GM12873 (cell line): ENCODE results near the gene ADGRD1.

Experiments
- TF ChIP-seq, protein P1 (sequence below): IDR thresholded peaks from 2 replicates; pipeline ENCODE4 v1.5.1; 2012; ENCODE audit warnings: low read depth, mild to moderate bottlenecking, moderate library complexity, low read length, control low read depth; ENCODE audit not compliant: insufficient read depth; ENCODE audit errors: missing control alignments

The ADGRD1 gene

DNA sequence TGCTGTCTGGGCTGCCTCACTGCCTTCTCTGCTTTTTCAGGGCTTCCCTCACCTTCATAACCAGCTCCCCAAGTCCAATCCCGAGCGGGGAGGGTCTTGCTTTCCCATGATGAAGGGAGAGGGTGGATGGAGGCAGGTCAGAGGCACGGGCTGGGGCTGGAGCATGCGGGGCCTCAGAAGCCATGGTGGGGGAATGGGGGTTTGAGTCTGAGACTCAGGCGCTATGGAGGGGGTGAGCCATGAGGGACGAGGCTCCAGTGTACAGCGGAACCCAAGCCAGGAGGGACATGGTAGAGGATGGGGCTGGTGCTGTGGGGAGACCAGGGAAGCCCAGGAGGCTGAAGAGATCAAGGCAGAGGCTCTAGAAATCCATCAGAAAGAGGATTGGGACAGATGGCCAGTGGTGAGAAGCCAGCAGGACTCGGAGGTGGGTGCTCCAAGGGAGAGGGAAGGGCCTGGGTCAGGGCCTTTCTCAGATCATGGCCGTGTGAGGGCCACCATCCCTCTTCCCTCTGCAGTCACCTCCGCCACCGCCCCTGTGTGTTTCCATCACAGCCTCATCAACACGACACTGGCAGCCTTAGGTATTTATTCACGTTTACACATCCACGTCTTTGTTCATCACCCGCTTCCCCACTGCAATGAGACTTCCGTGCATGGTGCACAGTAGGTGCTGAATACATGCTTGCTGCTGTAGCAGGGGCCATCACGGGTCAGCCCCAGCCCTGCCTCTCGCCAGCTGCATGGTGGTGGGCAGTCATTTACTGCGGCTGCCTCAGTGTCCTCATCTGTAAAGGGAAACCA, 144.7 kb downstream of the ADGRD1 start:
- TF ChIP-seq, protein P1, sequence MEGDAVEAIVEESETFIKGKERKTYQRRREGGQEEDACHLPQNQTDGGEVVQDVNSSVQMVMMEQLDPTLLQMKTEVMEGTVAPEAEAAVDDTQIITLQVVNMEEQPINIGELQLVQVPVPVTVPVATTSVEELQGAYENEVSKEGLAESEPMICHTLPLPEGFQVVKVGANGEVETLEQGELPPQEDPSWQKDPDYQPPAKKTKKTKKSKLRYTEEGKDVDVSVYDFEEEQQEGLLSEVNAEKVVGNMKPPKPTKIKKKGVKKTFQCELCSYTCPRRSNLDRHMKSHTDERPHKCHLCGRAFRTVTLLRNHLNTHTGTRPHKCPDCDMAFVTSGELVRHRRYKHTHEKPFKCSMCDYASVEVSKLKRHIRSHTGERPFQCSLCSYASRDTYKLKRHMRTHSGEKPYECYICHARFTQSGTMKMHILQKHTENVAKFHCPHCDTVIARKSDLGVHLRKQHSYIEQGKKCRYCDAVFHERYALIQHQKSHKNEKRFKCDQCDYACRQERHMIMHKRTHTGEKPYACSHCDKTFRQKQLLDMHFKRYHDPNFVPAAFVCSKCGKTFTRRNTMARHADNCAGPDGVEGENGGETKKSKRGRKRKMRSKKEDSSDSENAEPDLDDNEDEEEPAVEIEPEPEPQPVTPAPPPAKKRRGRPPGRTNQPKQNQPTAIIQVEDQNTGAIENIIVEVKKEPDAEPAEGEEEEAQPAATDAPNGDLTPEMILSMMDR, result no peak

GRCh38 chr12:131100031-131100674, 146.4 kb downstream of the ADGRD1 start:
- TF ChIP-seq, protein P1, result no peak

- TF ChIP-seq, protein P1, result no peak
Measured at GRCh38 chr12:131101006-131101405, 147.3 kb downstream of the ADGRD1 start.

DNA sequence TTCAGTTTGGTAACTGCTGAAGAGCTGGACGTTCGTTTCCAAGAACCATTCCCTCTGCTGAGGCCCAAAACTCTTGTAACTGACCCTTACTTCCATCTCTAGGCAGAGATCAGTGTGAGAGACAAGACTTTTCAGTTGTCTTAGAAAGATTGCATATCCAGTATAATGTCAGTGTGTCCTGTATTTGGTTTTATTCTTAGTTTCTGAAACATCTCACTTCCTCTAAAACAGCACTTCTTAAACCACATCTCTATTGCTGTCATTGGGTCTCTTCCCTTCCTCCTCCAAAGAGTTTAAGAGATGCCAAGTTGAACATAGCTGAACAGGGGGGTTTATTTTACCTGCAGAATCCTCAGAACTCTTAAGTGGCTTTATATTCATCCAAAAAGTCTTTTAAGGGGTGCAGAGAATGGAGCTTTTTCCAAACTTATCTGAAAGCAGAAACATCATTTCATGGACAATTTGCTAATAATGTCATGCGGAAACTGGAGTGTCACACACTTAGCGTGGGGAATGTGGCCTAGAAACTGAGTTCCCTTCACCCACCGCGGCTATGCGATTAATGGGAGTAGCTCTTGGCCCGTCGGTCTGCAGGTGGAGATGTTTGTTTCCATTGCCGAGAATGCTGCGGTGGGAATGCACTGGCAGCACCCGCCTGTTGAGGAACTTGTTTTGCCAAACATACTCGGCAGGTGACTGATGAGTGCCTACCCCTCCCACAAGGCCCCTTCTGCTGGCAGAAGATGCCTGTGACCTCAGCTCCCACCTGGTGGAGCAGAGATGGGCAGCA, 148.2 kb downstream of the ADGRD1 start:
- TF ChIP-seq, protein P1, result no peak

DNA sequence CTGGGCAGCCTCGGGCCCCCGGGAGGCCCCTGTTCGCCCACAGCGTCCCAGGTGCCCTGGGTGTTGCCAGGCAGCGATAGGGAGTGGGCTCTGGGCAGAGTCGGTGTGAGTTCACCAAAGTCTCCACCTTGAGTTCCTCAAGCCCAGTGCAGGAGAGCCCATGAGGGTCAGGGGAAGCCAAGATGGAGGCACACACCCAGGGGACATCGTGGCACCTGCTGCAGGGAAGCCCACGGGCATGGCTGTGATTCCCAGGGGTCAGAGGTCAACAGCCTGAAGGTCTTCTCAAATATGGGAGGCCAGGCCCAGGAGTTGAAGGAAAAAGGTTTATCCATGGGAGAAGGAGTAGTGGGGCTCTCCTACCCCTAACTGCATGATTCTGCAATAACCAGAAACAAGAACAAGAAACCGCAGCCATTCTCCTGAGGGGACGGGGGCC, 148.8 kb downstream of the ADGRD1 start:
- TF ChIP-seq, protein P1, result no peak

GRCh38 chr12:131102991-131103668, 149.4 kb downstream of the ADGRD1 start:
- TF ChIP-seq, protein P1, result no peak
